ENCODE results near the gene ETV6.

The ETV6 gene

DNA sequence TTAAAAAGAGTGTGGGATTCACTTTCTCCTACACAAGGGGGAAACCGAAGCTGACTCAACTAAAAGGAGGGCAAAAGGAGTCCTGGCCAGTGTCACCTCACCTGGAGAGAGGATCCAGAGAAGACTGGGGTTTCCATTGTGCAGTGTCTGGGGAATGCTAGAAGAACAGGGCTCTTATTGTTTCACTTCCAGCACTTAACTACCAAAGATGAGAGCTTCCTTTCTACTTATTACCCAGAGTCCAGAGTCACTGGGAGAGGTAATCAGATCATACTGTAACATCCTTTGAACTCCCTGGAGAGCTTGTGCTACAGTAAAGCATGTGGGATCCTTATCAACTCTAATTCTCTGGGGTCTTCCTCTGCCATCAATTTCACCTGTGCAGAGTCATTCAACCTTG lies 272.9 kb downstream of the ETV6 start:
- Histone ChIP-seq H3K36me3 (no peaks in the 10 kb centered on the region), H3K4me3 (ENCODE audit: low read depth in 1 of 2, low read length in 1 of 2) (no peak overlapping the region), H3K27me3 (no peaks in the 10 kb centered on the region), H3K27ac (no peak overlapping the region), H3K9me3 (no peaks in the 10 kb centered on the region), H3K4me1 (ENCODE audit: control insufficient read depth in 1 of 2, insufficient read depth in 1 of 2, low read depth in 1 of 2, low read length in 1 of 2) (no peaks in the 10 kb centered on the region)
- TF ChIP-seq, protein P1, sequence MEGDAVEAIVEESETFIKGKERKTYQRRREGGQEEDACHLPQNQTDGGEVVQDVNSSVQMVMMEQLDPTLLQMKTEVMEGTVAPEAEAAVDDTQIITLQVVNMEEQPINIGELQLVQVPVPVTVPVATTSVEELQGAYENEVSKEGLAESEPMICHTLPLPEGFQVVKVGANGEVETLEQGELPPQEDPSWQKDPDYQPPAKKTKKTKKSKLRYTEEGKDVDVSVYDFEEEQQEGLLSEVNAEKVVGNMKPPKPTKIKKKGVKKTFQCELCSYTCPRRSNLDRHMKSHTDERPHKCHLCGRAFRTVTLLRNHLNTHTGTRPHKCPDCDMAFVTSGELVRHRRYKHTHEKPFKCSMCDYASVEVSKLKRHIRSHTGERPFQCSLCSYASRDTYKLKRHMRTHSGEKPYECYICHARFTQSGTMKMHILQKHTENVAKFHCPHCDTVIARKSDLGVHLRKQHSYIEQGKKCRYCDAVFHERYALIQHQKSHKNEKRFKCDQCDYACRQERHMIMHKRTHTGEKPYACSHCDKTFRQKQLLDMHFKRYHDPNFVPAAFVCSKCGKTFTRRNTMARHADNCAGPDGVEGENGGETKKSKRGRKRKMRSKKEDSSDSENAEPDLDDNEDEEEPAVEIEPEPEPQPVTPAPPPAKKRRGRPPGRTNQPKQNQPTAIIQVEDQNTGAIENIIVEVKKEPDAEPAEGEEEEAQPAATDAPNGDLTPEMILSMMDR (IDR thresholded peaks at IDR 0.05): no peak

DNA sequence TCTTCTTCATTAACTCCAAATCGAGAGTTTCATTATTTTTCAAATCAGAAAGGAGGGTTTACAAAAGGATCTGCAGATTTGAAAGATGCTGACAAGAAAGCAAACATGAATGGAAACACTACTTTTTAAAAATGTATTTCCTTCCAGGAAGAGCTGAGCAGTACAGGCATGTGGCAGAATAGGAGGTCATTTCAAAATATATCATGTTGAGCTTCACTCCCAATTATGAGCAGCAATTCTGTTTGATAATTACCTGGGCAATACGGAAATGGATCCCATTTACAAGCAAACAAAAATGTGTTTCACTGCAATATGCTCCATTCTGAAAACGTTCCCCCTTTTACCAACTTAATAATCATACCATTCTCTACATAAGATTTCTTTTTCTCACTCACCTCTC lies 273.6 kb downstream of the ETV6 start:
- TF ChIP-seq, protein P1 (IDR thresholded peaks at IDR 0.05): no peak
- H3K4me1 ChIP-seq (ENCODE audit: control insufficient read depth in 1 of 2, insufficient read depth in 1 of 2, low read depth in 1 of 2, low read length in 1 of 2): no peaks in the 10 kb centered on the region
- no peaks in the 10 kb centered on the region for H3K9me3 ChIP-seq
- no peak overlapping the region for H3K27ac ChIP-seq
- H3K27me3 ChIP-seq: no peaks in the 10 kb centered on the region
- no peak overlapping the region for H3K4me3 ChIP-seq (ENCODE audit: low read depth in 1 of 2, low read length in 1 of 2)
- no peaks in the 10 kb centered on the region for H3K36me3 ChIP-seq

DNA sequence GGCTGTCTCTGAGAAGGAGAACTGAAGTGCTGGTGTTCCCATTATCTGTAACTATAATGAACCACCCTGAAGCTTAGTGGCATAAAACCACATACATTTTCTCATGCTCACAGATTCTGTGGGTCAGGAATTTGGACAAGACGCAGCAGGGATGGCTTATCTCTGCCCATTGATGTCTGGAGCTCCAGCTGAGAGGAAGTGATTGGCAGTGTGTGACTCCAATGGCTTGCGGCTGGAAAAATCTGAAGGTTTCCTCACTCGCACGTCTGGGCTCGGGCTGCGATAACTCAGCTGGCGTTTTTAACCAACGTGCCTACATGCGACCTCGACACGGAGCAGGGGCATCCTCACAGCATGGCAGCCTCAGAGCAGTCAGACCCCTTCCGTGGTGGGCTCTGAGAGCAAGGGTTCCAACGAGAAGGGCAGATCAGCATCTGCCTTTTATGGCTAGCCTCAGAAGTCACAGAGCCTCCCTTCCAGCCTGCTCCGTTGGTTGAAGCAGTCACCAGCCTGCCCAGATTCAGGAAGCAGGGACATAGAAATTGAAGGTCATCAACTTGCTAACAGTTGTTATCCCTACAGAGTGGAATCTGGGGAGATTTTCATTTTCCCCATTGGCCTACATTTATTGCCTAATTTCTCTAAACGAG lies 277.9 kb downstream of the ETV6 start:
- H3K36me3 ChIP-seq: no peaks in the 10 kb centered on the region
- no peak overlapping the region for H3K27ac ChIP-seq
- no peaks in the 10 kb centered on the region for H3K27me3 ChIP-seq
- no peaks in the 10 kb centered on the region for H3K4me1 ChIP-seq (ENCODE audit: control insufficient read depth in 1 of 2, insufficient read depth in 1 of 2, low read depth in 1 of 2, low read length in 1 of 2)
- TF ChIP-seq, protein P1 (IDR thresholded peaks at IDR 0.05): no peak
- no peak overlapping the region for H3K4me3 ChIP-seq (ENCODE audit: low read depth in 1 of 2, low read length in 1 of 2)
- H3K9me3 ChIP-seq: no peaks in the 10 kb centered on the region

DNA sequence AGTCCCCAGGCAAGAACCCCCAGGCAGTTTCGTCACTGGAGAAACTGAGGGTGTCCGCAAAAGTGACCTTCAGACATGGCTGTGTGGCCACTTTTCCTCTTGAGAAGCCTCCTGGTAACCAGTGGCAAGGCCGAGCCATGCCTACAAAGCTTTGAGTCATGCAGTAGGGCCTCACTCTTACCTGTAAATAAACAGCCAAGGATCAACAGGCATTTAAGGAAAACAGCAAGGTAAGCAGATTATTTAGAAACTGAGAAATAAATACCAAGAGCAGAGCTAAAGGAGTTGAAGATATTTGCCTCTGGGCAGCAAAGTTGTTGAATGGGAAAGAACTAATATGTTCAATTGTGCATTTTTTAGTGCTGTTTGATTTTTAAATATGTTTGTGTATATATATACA lies 280.2 kb downstream of the ETV6 start:
- no peaks in the 10 kb centered on the region for H3K4me1 ChIP-seq (ENCODE audit: control insufficient read depth in 1 of 2, insufficient read depth in 1 of 2, low read depth in 1 of 2, low read length in 1 of 2)
- no peaks in the 10 kb centered on the region for H3K9me3 ChIP-seq
- H3K36me3 ChIP-seq: no peaks in the 10 kb centered on the region
- H3K27me3 ChIP-seq: no peaks in the 10 kb centered on the region
- no peak overlapping the region for H3K4me3 ChIP-seq (ENCODE audit: low read depth in 1 of 2, low read length in 1 of 2)
- TF ChIP-seq, protein P1 (IDR thresholded peaks at IDR 0.05): no peak
- H3K27ac ChIP-seq: no peak overlapping the region

DNA sequence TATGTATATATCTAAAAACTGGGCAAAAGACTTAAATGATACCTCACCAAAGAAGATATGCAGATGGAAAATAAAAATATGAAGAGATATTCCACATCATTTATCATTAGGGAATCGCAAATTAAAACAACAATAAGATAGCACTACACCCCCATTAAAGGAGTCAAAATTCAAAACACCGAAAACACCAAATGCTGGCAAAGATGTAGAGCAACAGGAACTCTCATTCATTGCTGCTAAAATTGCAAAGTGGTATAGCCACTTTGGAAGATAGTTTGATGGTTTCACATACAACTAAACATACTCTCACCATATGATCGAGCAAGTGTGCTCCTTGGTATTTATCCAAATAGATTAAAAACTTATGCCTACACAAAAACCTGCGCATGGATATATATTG lies 289.7 kb downstream of the ETV6 start:
- Histone ChIP-seq H3K4me1 (ENCODE audit: control insufficient read depth in 1 of 2, insufficient read depth in 1 of 2, low read depth in 1 of 2, low read length in 1 of 2) (no peaks in the 10 kb centered on the region), H3K27ac (no peak overlapping the region), H3K36me3 (no peaks in the 10 kb centered on the region), H3K27me3 (no peaks in the 10 kb centered on the region), H3K9me3 (no peaks in the 10 kb centered on the region), H3K4me3 (ENCODE audit: low read depth in 1 of 2, low read length in 1 of 2) (no peak overlapping the region)
- TF ChIP-seq, protein P1 (IDR thresholded peaks at IDR 0.05): no peak
